ENCODE data around the gene MOCS3. TPM values are rescaled to one million over a fixed set of nuclear protein-coding genes. Genes with fewer than 3 reads are reported as not detected.

MOCS3 gene
- total RNA-seq, 2 experiments from 2014 or later: 2.7 to 3.0 TPM

DNA sequence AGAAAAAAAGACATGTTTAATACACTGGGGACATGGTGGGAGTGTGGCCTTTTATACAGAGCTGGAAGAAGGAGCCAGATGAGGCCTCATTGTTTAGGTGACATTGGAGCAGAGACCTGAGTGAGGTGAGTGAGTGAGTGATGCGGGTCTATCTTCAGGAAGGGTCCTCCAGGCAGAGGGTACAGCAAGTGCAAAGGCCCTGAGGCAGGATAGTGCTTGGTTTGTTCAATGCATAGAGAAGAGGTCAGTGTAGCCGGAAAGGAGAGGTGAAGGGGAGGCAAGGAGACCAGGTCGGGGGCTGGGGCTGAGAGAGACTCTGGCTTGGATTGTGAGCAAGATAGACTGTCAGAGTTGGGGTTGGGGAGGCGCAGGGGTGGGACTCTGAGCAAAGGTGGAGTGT is 40.7 kb downstream of the MOCS3 start:
- peaks cover 0 to 10% of the 10 kb centered on the region in 2 experiments for H3K27me3 ChIP-seq (ENCODE audit: control insufficient read depth in 1 of 2, insufficient read depth in 2 of 2, low read length in 2 of 2)
- H3K9me3 ChIP-seq (ENCODE audit: control insufficient read depth in 1 of 2, insufficient read depth in 1 of 2, low read length in 2 of 2): no peaks in the 10 kb centered on the region
- Mint-ChIP-seq H3K36me3 (ENCODE audit: low read depth) (no peaks in the 10 kb centered on the region), H3K4me1 (ENCODE audit: low read depth) (no peaks in the 10 kb centered on the region), H3K27me3 (peaks cover 34% of the 10 kb centered on the region), H3K27ac (no peak overlapping the region), H3K4me3 (no peak overlapping the region), H3K9me3 (no peaks in the 10 kb centered on the region)
- H3K27ac ChIP-seq (ENCODE audit: low read depth in 1 of 2, low read length in 2 of 2): no peak overlapping the region
- no peaks in the 10 kb centered on the region for H3K36me3 ChIP-seq (ENCODE audit: insufficient read depth, low read length)
- intact Hi-C loops (cut with DNase I, micrococcal nuclease): no loop called here
- DNase-seq: no peak
- TF ChIP-seq, protein P1, sequence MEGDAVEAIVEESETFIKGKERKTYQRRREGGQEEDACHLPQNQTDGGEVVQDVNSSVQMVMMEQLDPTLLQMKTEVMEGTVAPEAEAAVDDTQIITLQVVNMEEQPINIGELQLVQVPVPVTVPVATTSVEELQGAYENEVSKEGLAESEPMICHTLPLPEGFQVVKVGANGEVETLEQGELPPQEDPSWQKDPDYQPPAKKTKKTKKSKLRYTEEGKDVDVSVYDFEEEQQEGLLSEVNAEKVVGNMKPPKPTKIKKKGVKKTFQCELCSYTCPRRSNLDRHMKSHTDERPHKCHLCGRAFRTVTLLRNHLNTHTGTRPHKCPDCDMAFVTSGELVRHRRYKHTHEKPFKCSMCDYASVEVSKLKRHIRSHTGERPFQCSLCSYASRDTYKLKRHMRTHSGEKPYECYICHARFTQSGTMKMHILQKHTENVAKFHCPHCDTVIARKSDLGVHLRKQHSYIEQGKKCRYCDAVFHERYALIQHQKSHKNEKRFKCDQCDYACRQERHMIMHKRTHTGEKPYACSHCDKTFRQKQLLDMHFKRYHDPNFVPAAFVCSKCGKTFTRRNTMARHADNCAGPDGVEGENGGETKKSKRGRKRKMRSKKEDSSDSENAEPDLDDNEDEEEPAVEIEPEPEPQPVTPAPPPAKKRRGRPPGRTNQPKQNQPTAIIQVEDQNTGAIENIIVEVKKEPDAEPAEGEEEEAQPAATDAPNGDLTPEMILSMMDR (IDR thresholded peaks at IDR 0.05): no peak
- H3K4me3 ChIP-seq (ENCODE audit: low read length): no peak overlapping the region
- H3K4me1 ChIP-seq (ENCODE audit: insufficient read depth, low read length): no peaks in the 10 kb centered on the region
- CTCF ChIA-PET: no interaction called here
- no peak for ATAC-seq (ENCODE audit: poor library complexity)
- POLR2A ChIA-PET: no interaction called here

DNA sequence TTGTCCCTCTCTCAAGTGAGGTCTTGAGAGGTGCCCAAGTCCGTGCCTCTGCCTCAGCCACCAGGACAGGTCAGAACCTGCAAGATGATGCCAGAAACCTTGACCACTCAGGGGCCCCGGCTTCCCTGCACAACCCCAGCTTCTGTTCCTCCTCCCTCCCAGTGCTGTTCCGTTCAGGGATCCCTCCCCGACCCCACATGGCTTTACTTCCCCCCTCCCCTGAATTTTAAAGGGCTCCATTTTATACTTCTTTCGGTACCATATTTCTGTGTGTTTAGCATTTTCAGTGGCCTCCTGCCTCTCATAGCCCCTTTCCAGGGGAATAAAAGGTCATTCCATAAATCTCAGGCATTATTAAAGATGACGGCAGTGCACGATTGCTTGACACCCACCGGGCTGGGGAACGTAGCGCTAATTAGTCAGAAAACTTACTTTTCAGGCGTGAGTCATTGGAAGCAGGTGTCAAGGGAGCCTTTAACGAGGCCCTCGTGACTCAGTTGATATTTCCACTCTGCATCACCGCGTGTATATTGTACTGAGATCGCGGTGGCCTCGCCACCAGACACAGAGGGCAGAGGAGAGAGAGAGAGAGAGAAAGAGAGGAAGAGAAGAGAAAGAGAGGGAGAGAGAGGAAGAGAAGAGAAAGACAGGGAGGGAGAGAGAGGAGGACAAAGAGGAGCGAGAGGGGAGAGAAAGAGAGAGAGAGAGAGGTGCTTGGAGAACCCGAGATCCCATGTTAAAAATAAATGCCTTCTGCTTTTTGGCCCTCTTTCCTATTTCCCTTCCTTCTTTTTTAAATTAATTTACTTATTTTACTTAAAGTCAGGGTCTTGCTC is 43.0 kb downstream of the MOCS3 start:
- Mint-ChIP-seq H3K27ac (no peak overlapping the region), H3K36me3 (ENCODE audit: low read depth) (no peaks in the 10 kb centered on the region), H3K4me3 (no peak overlapping the region), H3K9me3 (no peaks in the 10 kb centered on the region), H3K4me1 (ENCODE audit: low read depth) (no peaks in the 10 kb centered on the region), H3K27me3 (peaks cover 43% of the 10 kb centered on the region)
- Histone ChIP-seq H3K4me3 (ENCODE audit: low read length) (no peak overlapping the region), H3K9me3 (ENCODE audit: control insufficient read depth in 1 of 2, insufficient read depth in 1 of 2, low read length in 2 of 2) (no peaks in the 10 kb centered on the region), H3K27ac (ENCODE audit: low read depth in 1 of 2, low read length in 2 of 2) (no peak overlapping the region), H3K36me3 (ENCODE audit: insufficient read depth, low read length) (no peaks in the 10 kb centered on the region), H3K4me1 (ENCODE audit: insufficient read depth, low read length) (no peaks in the 10 kb centered on the region), H3K27me3 (ENCODE audit: control insufficient read depth in 1 of 2, insufficient read depth in 2 of 2, low read length in 2 of 2) (peaks cover 6 to 10% of the 10 kb centered on the region in 2 experiments)
- ATAC-seq (ENCODE audit: poor library complexity): no peak
- TF ChIP-seq, protein P1 (IDR thresholded peaks at IDR 0.05): no peak
- ChIA-PET CTCF (no interaction called here), POLR2A (no interaction called here)
- intact Hi-C loops (cut with DNase I, micrococcal nuclease): no loop called here
- DNase-seq: no peak

DNA sequence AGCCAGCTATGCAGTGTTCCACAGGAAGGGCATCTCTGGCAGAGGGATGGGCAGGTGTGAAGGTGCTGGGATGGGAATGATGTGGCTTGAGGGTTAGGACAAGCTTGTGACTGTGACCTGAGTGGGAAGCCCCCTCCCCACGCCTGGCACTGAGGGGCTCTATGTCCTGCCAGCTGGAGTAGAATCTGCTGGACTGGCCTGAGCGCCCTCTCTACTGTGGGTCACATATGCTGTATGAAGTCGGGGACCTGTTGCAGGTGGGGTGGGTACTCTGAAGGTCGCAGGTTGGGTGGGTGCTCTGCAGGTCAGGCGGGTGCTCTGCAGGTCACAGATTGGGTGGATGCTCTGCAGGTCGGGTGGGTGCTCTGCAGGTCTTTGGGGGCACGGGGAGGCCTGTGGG is 44.0 kb downstream of the MOCS3 start:
- Histone ChIP-seq H3K36me3 (ENCODE audit: insufficient read depth, low read length) (no peaks in the 10 kb centered on the region), H3K9me3 (ENCODE audit: control insufficient read depth in 1 of 2, insufficient read depth in 1 of 2, low read length in 2 of 2) (no peaks in the 10 kb centered on the region), H3K4me3 (ENCODE audit: low read length) (no peak overlapping the region), H3K27ac (ENCODE audit: low read depth in 1 of 2, low read length in 2 of 2) (no peak overlapping the region), H3K27me3 (ENCODE audit: control insufficient read depth in 1 of 2, insufficient read depth in 2 of 2, low read length in 2 of 2) (peaks cover 6 to 8% of the 10 kb centered on the region in 2 experiments), H3K4me1 (ENCODE audit: insufficient read depth, low read length) (no peaks in the 10 kb centered on the region)
- Mint-ChIP-seq H3K36me3 (ENCODE audit: low read depth) (no peaks in the 10 kb centered on the region), H3K4me1 (ENCODE audit: low read depth) (no peaks in the 10 kb centered on the region), H3K27ac (no peak overlapping the region), H3K9me3 (no peaks in the 10 kb centered on the region), H3K4me3 (no peak overlapping the region), H3K27me3 (peaks cover 37% of the 10 kb centered on the region)
- ATAC-seq (ENCODE audit: poor library complexity) (no peak), DNase-seq (no peak)
- intact Hi-C loops (cut with DNase I, micrococcal nuclease): no loop called here
- TF ChIP-seq, protein P1 (IDR thresholded peaks at IDR 0.05): no peak
- CTCF ChIA-PET: no interaction called here
- POLR2A ChIA-PET: no interaction called here
